HepG2 (cell line): Measurements from ENCODE around the gene C20orf202. TPM values are rescaled to one million over a fixed set of nuclear protein-coding genes. Genes with fewer than 3 reads are reported as not detected.

ENCODE experiments used
- ARNTL ChIP-seq: sonication (generic); formaldehyde crosslinking; IDR thresholded peaks from 2 replicates; pipeline ENCODE4 v1.4.0; 2020; ENCODE audit warnings: mild to moderate bottlenecking, missing genetic modification reagents
- ATM ChIP-seq: fragments of 450-650 bp; IDR thresholded peaks from 2 replicates; pipeline ENCODE4 v1.7.1; 2017; ENCODE audit warnings: mild to moderate bottlenecking, borderline replicate concordance
- FOXJ3 ChIP-seq: sonication (generic); formaldehyde crosslinking; IDR thresholded peaks from 2 replicates; pipeline ENCODE4 v1.4.0; 2020; ENCODE audit warnings: missing genetic modification reagents, mild to moderate bottlenecking, borderline replicate concordance
- ISL2 ChIP-seq: sonication (generic); formaldehyde crosslinking; IDR thresholded peaks from 2 replicates; pipeline ENCODE4 v1.5.0; 2020; ENCODE audit warnings: missing genetic modification reagents
- MAFF ChIP-seq: IDR thresholded peaks from 2 replicates; pipeline ENCODE4 v1.6.1; 2011; ENCODE audit warnings: low read depth, low read length, improper control_type of control experiment
- MED1 ChIP-seq: sonication (generic); formaldehyde crosslinking; IDR thresholded peaks from 2 replicates; pipeline ENCODE4 v1.4.0; 2020; ENCODE audit warnings: missing genetic modification reagents
- MIXL1 ChIP-seq: IDR thresholded peaks from 2 replicates; pipeline ENCODE4 v1.6.1; 2016
- NFE2L1 ChIP-seq: sonication (generic); formaldehyde crosslinking; IDR thresholded peaks from 2 replicates; pipeline ENCODE4 v1.4.0; 2020; ENCODE audit warnings: missing genetic modification reagents, mild to moderate bottlenecking, borderline replicate concordance
- SKI ChIP-seq: fragments of 450-650 bp; IDR thresholded peaks from one replicate; pipeline ENCODE4 v1.6.1; 2018; ENCODE audit warnings: mild to moderate bottlenecking; ENCODE audit not compliant: partially characterized antibody
- SNAPC2 ChIP-seq: sonication (generic); formaldehyde crosslinking; IDR thresholded peaks from 2 replicates; pipeline ENCODE4 v1.8.1; 2022; ENCODE audit warnings: mild to moderate bottlenecking, missing genetic modification reagents
- STAT5B ChIP-seq: sonication (generic); formaldehyde crosslinking; IDR thresholded peaks from 2 replicates; pipeline ENCODE4 v1.4.0; 2020; ENCODE audit warnings: missing genetic modification reagents
- ZNF296 ChIP-seq: sonication (generic); formaldehyde crosslinking; conservative IDR thresholded peaks from 2 replicates; pipeline ENCODE4 v1.5.0; 2020; ENCODE audit warnings: mild to moderate bottlenecking, missing genetic modification reagents
- ZNF350 ChIP-seq: sonication (generic); formaldehyde crosslinking; IDR thresholded peaks from 2 replicates; pipeline ENCODE4 v1.4.0; 2020; ENCODE audit warnings: mild to moderate bottlenecking, low read depth, missing genetic modification reagents, borderline replicate concordance
- ZNF430 ChIP-seq: sonication (generic); formaldehyde crosslinking; IDR thresholded peaks from 2 replicates; pipeline ENCODE4 v1.9.0; 2021; ENCODE audit warnings: mild to moderate bottlenecking, missing genetic modification reagents
- ZNF547 ChIP-seq: sonication (generic); formaldehyde crosslinking; IDR thresholded peaks from 2 replicates; pipeline ENCODE4 v1.5.1; 2020; ENCODE audit warnings: mild to moderate bottlenecking, missing genetic modification reagents
- ZNF569 ChIP-seq: sonication (generic); formaldehyde crosslinking; IDR thresholded peaks from 2 replicates; pipeline ENCODE4 v1.5.0; 2020; ENCODE audit warnings: mild to moderate bottlenecking, missing genetic modification reagents, moderate library complexity, borderline replicate concordance
- ZNF570 ChIP-seq: sonication (generic); formaldehyde crosslinking; IDR thresholded peaks from 2 replicates; pipeline ENCODE4 v1.4.0; 2020; ENCODE audit warnings: mild to moderate bottlenecking, missing genetic modification reagents, borderline replicate concordance
- ZNF605 ChIP-seq: sonication (generic); formaldehyde crosslinking; IDR thresholded peaks from 2 replicates; pipeline ENCODE4 v1.8.0; 2022; ENCODE audit warnings: mild to moderate bottlenecking, missing genetic modification reagents
- ZNF780A ChIP-seq: sonication (generic); formaldehyde crosslinking; IDR thresholded peaks from 2 replicates; pipeline ENCODE4 v1.8.0; 2022; ENCODE audit warnings: mild to moderate bottlenecking, missing genetic modification reagents, moderate library complexity
- ZNF83 ChIP-seq: sonication (generic); formaldehyde crosslinking; IDR thresholded peaks from 2 replicates; pipeline ENCODE4 v1.4.0; 2020; ENCODE audit warnings: missing genetic modification reagents, mild to moderate bottlenecking, borderline replicate concordance
- ZSCAN9 ChIP-seq: IDR thresholded peaks from 2 replicates; pipeline ENCODE4 v1.6.1; 2016; ENCODE audit warnings: borderline replicate concordance
- polyA plus RNA-seq, 8 experiments: library from polyadenylated mRNA; depleted of rRNA in 3 of 8; stranded (reverse) in 7 of 8; unstranded in 1 of 8; fragments of >200 nt; fragmentation: Illumina TruSeq in 4 of 8; extraction: Trizol in 4 of 8; gene quantifications; 2 replicates each; pipeline versions ENCODE4 v1.2.1 to v1.2.3, GENCODE V29; 2011 to 2016; ENCODE audit warnings: low read depth in 4 of 8, missing spikeins in 1 of 8, mixed read lengths in 1 of 8; ENCODE audit not compliant: insufficient read depth in 1 of 8
- total RNA-seq, 5 experiments: library from RNA; depleted of rRNA; stranded (reverse); fragments of >200 nt; fragmentation: Illumina TruSeq; extraction: Trizol; gene quantifications; 2 replicates each; pipeline ENCODE4 v1.2.3, GENCODE V29; 2016; ENCODE audit warnings: low read depth in 1 of 5
- TF ChIP-seq, protein P1 (sequence below): sonication (generic); formaldehyde crosslinking; IDR thresholded peaks from 2 replicates; pipeline ENCODE4 v1.5.1; 2020; ENCODE audit warnings: mild to moderate bottlenecking, missing genetic modification reagents, moderate library complexity
- TF ChIP-seq, protein P2 (sequence below): sonication (generic); formaldehyde crosslinking; IDR thresholded peaks from 2 replicates; pipeline ENCODE4 v1.5.0; 2020; ENCODE audit warnings: missing genetic modification reagents
- TF ChIP-seq, protein P3 (sequence below): sonication (generic); formaldehyde crosslinking; IDR thresholded peaks from 2 replicates; pipeline ENCODE4 v1.5.1; 2020; ENCODE audit warnings: mild to moderate bottlenecking, missing genetic modification reagents, moderate library complexity
- TF ChIP-seq, protein P4 (sequence below): IDR thresholded peaks from 2 replicates; pipeline ENCODE4 v1.6.1; 2012; ENCODE audit warnings: inconsistent platforms

The C20orf202 gene
- total and polyA plus RNA-seq, 2 of the 13 experiments (the other 11 are each of a cell fraction or from before 2014, with no cell fraction given), result 0.20 to 1.2 TPM

DNA sequence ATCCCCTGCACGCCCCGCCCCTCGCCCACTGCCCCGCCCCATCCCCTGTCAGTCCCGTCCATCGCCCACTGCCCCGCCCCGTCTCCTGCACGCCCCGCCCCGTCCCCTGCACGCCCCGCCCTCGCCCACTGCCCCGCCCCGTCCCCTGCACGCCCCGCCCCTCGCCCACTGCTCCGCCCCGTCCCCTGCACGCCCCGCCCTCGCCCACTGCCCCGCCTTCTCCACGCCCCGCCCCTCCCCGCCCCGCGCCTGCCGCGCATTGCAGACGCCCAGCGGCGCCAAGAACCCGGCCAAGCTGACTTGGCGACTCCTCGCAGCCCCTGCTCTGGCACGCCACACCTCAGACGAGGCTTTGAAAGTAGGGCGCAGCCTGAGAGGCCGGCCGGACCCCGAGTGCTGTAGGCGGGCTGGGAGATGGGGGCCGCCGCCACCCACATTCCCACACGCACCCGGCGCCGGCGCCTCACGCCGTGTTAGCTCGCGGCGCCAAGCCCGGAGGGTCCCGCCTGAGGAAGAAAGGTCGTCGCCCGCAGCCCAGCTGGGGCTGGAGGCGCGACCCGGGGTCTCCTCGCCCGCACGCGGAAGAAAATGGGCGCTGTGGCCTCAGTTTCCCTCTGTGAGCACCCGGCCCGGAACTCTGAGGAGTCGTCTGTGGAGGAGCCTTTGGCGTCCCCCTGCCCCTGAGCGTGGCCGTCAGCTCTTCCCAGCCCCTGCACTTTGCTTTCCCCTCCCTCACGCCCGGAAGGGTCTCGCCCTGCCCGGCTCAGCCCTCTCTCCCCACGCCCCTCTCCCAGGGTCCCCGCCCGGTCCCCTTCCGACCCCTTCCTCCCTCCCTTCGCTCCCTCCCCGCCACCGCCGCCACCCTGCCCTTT, 22.8 kb downstream of the C20orf202 start, which contains the start of gene RAD21L1 (continued):
- TF ChIP-seq ZSCAN9 (CRISPR knock-in tag) (no peak), MIXL1 (CRISPR knock-in tag) (no peak), ISL2 (CRISPR knock-in tag) (no peak), ZNF570 (CRISPR knock-in tag) (no peak), STAT5B (CRISPR knock-in tag) (no peak), ATM (no peak), ZNF605 (CRISPR knock-in tag) (no peak), ZNF83 (CRISPR knock-in tag) (no peak), ZNF569 (no peak), ZNF780A (CRISPR knock-in tag) (no peak), SNAPC2 (no peak), ZNF547 (CRISPR knock-in tag) (peak; percentile 64), ZNF296 (no peak; the same call in 1 of the 2 replicates), SKI (peak; percentile 11), NFE2L1 (CRISPR knock-in tag) (peak; percentile 45; the same call in 1 of the 2 replicates), MED1 (CRISPR knock-in tag) (no peak; the same call in 1 of the 2 replicates), MAFF (no peak), ZNF350 (0 out of 2 replicates have a peak, but pooled peaks have one; percentile 12), ZNF430 (no peak), ARNTL (CRISPR knock-in tag) (0 out of 2 replicates have a peak, but pooled peaks have one; percentile 18), FOXJ3 (CRISPR knock-in tag) (no peak)
- TF ChIP-seq, protein P1, sequence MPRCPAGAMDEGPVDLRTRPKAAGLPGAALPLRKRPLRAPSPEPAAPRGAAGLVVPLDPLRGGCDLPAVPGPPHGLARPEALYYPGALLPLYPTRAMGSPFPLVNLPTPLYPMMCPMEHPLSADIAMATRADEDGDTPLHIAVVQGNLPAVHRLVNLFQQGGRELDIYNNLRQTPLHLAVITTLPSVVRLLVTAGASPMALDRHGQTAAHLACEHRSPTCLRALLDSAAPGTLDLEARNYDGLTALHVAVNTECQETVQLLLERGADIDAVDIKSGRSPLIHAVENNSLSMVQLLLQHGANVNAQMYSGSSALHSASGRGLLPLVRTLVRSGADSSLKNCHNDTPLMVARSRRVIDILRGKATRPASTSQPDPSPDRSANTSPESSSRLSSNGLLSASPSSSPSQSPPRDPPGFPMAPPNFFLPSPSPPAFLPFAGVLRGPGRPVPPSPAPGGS (CRISPR knock-in tag), result peak; percentile 51
- TF ChIP-seq, protein P2, sequence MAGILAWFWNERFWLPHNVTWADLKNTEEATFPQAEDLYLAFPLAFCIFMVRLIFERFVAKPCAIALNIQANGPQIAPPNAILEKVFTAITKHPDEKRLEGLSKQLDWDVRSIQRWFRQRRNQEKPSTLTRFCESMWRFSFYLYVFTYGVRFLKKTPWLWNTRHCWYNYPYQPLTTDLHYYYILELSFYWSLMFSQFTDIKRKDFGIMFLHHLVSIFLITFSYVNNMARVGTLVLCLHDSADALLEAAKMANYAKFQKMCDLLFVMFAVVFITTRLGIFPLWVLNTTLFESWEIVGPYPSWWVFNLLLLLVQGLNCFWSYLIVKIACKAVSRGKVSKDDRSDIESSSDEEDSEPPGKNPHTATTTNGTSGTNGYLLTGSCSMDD (CRISPR knock-in tag), result no peak
- TF ChIP-seq, protein P3, sequence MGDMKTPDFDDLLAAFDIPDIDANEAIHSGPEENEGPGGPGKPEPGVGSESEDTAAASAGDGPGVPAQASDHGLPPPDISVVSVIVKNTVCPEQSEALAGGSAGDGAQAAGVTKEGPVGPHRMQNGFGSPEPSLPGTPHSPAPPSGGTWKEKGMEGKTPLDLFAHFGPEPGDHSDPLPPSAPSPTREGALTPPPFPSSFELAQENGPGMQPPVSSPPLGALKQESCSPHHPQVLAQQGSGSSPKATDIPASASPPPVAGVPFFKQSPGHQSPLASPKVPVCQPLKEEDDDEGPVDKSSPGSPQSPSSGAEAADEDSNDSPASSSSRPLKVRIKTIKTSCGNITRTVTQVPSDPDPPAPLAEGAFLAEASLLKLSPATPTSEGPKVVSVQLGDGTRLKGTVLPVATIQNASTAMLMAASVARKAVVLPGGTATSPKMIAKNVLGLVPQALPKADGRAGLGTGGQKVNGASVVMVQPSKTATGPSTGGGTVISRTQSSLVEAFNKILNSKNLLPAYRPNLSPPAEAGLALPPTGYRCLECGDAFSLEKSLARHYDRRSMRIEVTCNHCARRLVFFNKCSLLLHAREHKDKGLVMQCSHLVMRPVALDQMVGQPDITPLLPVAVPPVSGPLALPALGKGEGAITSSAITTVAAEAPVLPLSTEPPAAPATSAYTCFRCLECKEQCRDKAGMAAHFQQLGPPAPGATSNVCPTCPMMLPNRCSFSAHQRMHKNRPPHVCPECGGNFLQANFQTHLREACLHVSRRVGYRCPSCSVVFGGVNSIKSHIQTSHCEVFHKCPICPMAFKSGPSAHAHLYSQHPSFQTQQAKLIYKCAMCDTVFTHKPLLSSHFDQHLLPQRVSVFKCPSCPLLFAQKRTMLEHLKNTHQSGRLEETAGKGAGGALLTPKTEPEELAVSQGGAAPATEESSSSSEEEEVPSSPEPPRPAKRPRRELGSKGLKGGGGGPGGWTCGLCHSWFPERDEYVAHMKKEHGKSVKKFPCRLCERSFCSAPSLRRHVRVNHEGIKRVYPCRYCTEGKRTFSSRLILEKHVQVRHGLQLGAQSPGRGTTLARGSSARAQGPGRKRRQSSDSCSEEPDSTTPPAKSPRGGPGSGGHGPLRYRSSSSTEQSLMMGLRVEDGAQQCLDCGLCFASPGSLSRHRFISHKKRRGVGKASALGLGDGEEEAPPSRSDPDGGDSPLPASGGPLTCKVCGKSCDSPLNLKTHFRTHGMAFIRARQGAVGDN (CRISPR knock-in tag), result peak; percentile 85
- TF ChIP-seq, protein P4, sequence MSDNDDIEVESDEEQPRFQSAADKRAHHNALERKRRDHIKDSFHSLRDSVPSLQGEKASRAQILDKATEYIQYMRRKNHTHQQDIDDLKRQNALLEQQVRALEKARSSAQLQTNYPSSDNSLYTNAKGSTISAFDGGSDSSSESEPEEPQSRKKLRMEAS, result peak; percentile 62; the same call in 1 of the 2 replicates
